ENCODE data around the gene FRY. TPM values are rescaled to one million over a fixed set of nuclear protein-coding genes. Genes with fewer than 3 reads are reported as not detected.

The FRY gene
- total RNA-seq, 1 donor from 2014 or later, result 83.6 TPM

DNA sequence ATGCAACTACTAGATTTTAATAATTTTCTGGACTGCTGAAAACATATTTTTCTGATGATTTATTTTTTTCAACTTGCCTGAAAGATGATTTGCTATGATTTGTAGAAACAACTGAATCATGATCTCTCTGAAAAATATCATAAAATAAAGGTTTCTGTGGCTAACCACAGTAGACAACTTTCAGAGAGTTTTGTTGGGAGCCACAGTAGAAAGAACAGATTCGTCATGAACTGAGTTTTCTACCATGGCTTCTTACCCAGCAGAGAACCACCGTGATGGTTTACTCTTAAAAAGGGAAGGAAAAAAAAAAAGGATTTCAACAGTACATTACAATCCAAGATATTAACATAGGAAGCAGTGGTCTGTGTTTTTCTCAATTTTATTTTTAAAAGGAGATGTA lies 265.6 kb downstream of the FRY start:
- H3K36me3 Mint-ChIP-seq (ENCODE audit: unreplicated experiment), result no peaks in the 10 kb centered on the region
- H3K4me3 Mint-ChIP-seq (ENCODE audit: unreplicated experiment), result no peak overlapping the region
- no peak for DNase-seq
- no peaks in the 10 kb centered on the region for H3K27me3 Mint-ChIP-seq (ENCODE audit: unreplicated experiment)
- peaks cover 22% of the 10 kb centered on the region for H3K4me1 Mint-ChIP-seq (ENCODE audit: low read depth, unreplicated experiment)
- H3K9me3 Mint-ChIP-seq (ENCODE audit: unreplicated experiment), result no peaks in the 10 kb centered on the region
- no peak overlapping the region for H3K27ac Mint-ChIP-seq (ENCODE audit: unreplicated experiment)
- TF ChIP-seq, protein P1, sequence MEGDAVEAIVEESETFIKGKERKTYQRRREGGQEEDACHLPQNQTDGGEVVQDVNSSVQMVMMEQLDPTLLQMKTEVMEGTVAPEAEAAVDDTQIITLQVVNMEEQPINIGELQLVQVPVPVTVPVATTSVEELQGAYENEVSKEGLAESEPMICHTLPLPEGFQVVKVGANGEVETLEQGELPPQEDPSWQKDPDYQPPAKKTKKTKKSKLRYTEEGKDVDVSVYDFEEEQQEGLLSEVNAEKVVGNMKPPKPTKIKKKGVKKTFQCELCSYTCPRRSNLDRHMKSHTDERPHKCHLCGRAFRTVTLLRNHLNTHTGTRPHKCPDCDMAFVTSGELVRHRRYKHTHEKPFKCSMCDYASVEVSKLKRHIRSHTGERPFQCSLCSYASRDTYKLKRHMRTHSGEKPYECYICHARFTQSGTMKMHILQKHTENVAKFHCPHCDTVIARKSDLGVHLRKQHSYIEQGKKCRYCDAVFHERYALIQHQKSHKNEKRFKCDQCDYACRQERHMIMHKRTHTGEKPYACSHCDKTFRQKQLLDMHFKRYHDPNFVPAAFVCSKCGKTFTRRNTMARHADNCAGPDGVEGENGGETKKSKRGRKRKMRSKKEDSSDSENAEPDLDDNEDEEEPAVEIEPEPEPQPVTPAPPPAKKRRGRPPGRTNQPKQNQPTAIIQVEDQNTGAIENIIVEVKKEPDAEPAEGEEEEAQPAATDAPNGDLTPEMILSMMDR (IDR thresholded peaks at IDR 0.05; ENCODE audit: partially characterized antibody, unreplicated experiment), result no peak

DNA sequence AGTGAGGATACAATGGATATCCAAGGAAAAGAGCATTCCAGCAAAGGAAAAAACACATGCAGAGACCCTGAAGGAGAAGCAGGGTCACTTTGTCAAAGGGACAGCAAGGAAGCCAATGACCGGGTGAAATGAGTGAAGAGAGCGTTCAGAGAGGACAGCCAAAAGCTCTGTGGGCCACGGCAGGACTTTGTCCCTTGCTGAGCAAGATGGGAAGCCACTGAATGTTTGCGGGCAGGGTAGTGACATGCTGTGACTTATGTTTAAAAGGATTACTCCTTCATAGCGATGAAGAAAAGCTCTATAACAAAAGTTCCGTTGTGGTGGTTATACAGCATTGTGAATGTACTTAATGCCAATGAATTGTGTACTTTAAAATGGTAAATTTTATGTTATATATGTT lies 267.1 kb downstream of the FRY start:
- TF ChIP-seq, protein P1 (IDR thresholded peaks at IDR 0.05; ENCODE audit: partially characterized antibody, unreplicated experiment), result no peak
- DNase-seq, result no peak
- Mint-ChIP-seq H3K4me3 (ENCODE audit: unreplicated experiment) (no peak overlapping the region), H3K4me1 (ENCODE audit: low read depth, unreplicated experiment) (peaks cover 22% of the 10 kb centered on the region), H3K27me3 (ENCODE audit: unreplicated experiment) (no peaks in the 10 kb centered on the region), H3K36me3 (ENCODE audit: unreplicated experiment) (no peaks in the 10 kb centered on the region), H3K9me3 (ENCODE audit: unreplicated experiment) (no peaks in the 10 kb centered on the region), H3K27ac (ENCODE audit: unreplicated experiment) (no peak overlapping the region)

DNA sequence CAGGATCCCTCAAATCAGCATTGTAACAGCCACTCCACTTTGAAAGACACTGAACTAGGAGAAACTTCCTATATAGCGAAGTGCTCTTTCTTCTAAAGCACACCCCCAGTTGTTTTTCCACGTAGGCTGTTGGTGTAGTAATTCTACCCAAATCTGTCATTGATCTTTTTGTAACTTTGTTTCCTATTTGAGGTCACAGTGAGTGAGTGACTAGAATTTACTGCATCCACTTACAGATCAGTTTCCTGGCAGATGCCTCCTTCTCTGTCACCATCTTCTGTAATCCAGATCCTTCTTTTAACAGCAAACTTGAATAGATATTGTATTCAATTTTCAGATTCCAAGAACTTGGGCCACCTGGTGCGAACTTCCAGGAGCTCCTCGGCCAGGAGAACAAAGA lies 268.3 kb downstream of the FRY start:
- no peak for DNase-seq
- H3K36me3 Mint-ChIP-seq (ENCODE audit: unreplicated experiment), result no peaks in the 10 kb centered on the region
- H3K9me3 Mint-ChIP-seq (ENCODE audit: unreplicated experiment), result no peaks in the 10 kb centered on the region
- TF ChIP-seq, protein P1 (IDR thresholded peaks at IDR 0.05; ENCODE audit: partially characterized antibody, unreplicated experiment), result no peak
- no peak overlapping the region for H3K27ac Mint-ChIP-seq (ENCODE audit: unreplicated experiment)
- no peaks in the 10 kb centered on the region for H3K27me3 Mint-ChIP-seq (ENCODE audit: unreplicated experiment)
- H3K4me1 Mint-ChIP-seq (ENCODE audit: low read depth, unreplicated experiment), result peaks cover 22% of the 10 kb centered on the region
- H3K4me3 Mint-ChIP-seq (ENCODE audit: unreplicated experiment), result no peak overlapping the region

DNA sequence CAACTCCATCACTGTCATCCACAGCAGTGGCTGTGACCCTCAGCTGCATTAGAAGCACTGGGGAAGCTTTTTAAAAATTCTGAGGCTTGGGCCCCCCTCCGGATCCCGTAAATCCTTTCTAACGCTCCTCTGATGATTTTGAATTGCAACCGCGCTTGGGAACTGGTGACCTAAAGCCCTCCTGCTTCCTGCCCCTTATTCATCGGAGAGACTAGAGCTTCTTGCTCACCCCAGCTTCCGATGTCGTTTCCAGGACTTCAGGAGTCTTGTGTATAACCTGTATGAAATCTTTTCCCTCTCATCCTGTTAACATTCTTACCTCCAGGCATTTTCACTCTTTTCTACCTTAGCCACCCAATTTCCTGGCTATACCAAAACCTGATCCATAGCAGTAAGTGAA lies 268.8 kb downstream of the FRY start:
- no peaks in the 10 kb centered on the region for H3K27me3 Mint-ChIP-seq (ENCODE audit: unreplicated experiment)
- DNase-seq, result no peak
- TF ChIP-seq, protein P1 (IDR thresholded peaks at IDR 0.05; ENCODE audit: partially characterized antibody, unreplicated experiment), result no peak
- no peaks in the 10 kb centered on the region for H3K9me3 Mint-ChIP-seq (ENCODE audit: unreplicated experiment)
- H3K27ac Mint-ChIP-seq (ENCODE audit: unreplicated experiment), result no peak overlapping the region
- peaks cover 22% of the 10 kb centered on the region for H3K4me1 Mint-ChIP-seq (ENCODE audit: low read depth, unreplicated experiment)
- no peaks in the 10 kb centered on the region for H3K36me3 Mint-ChIP-seq (ENCODE audit: unreplicated experiment)
- H3K4me3 Mint-ChIP-seq (ENCODE audit: unreplicated experiment), result no peak overlapping the region

DNA sequence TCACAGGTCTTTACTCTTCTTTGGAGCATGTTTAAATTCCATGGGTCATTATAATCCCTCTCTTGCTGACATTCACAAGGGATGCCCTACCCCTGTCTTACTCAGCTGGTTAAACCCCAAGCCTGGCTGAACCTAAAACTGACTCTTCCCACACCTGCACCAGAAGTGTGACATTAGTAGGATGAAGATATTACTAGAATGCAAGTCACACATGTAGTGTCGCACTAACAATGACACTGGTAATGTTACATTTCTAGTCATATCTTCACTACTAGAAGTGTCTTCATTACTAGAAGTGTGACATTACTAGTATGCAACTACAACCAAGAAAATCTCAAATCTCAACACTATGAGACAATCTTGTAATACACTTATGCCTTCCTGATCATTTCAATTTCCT lies 269.3 kb downstream of the FRY start:
- Mint-ChIP-seq H3K9me3 (ENCODE audit: unreplicated experiment) (no peaks in the 10 kb centered on the region), H3K27ac (ENCODE audit: unreplicated experiment) (no peak overlapping the region), H3K4me1 (ENCODE audit: low read depth, unreplicated experiment) (peaks cover 22% of the 10 kb centered on the region), H3K27me3 (ENCODE audit: unreplicated experiment) (no peaks in the 10 kb centered on the region), H3K36me3 (ENCODE audit: unreplicated experiment) (no peaks in the 10 kb centered on the region), H3K4me3 (ENCODE audit: unreplicated experiment) (no peak overlapping the region)
- no peak for DNase-seq
- TF ChIP-seq, protein P1 (IDR thresholded peaks at IDR 0.05; ENCODE audit: partially characterized antibody, unreplicated experiment), result no peak
